HepG2 (cell line): ENCODE measurements around the gene TMEM198. TPM values are rescaled to one million over a fixed set of nuclear protein-coding genes. Genes with fewer than 3 reads are reported as not detected.

ENCODE experiments used
- ADNP ChIP-seq: sonication (generic); formaldehyde crosslinking; IDR thresholded peaks from 2 replicates; pipeline ENCODE4 v1.4.0; 2020; ENCODE audit warnings: missing genetic modification reagents
- ATM ChIP-seq: fragments of 450-650 bp; IDR thresholded peaks from 2 replicates; pipeline ENCODE4 v1.7.1; 2017; ENCODE audit warnings: mild to moderate bottlenecking, borderline replicate concordance
- CCDC6 ChIP-seq: sonication (generic); formaldehyde crosslinking; IDR thresholded peaks from 2 replicates; pipeline ENCODE4 v1.8.1; 2022; ENCODE audit warnings: mild to moderate bottlenecking, missing genetic modification reagents, moderate library complexity
- CENPX ChIP-seq: sonication (generic); formaldehyde crosslinking; IDR thresholded peaks from 2 replicates; pipeline ENCODE4 v1.9.0; 2021; ENCODE audit warnings: mild to moderate bottlenecking, missing genetic modification reagents, moderate library complexity
- JUN ChIP-seq: sonication (generic); formaldehyde crosslinking; IDR thresholded peaks from 2 replicates; pipeline ENCODE4 v1.4.0; 2020; ENCODE audit warnings: mild to moderate bottlenecking, missing genetic modification reagents
- KDM2A ChIP-seq: sonication (generic); formaldehyde crosslinking; IDR thresholded peaks from 2 replicates; pipeline ENCODE4 v1.4.0; 2020; ENCODE audit warnings: low read depth, missing genetic modification reagents, borderline replicate concordance
- KLF13 ChIP-seq: sonication (generic); formaldehyde crosslinking; IDR thresholded peaks from 2 replicates; pipeline ENCODE4 v1.4.0; 2020; ENCODE audit warnings: mild to moderate bottlenecking, missing genetic modification reagents
- KLF6 ChIP-seq: IDR thresholded peaks from 2 replicates; pipeline ENCODE4 v1.8.0; 2016; ENCODE audit warnings: missing biosample characterization, missing genetic modification reagents
- NFE2L1 ChIP-seq: sonication (generic); formaldehyde crosslinking; IDR thresholded peaks from 2 replicates; pipeline ENCODE4 v1.4.0; 2020; ENCODE audit warnings: missing genetic modification reagents, mild to moderate bottlenecking, borderline replicate concordance
- PHF21A ChIP-seq: sonication (generic); formaldehyde crosslinking; IDR thresholded peaks from 2 replicates; pipeline ENCODE4 v1.5.0; 2020; ENCODE audit warnings: mild to moderate bottlenecking, missing genetic modification reagents
- PHF8 ChIP-seq: sonication (generic); formaldehyde crosslinking; IDR thresholded peaks from 2 replicates; pipeline ENCODE4 v1.5.0; 2020; ENCODE audit warnings: missing genetic modification reagents
- RELA ChIP-seq: sonication (generic); formaldehyde crosslinking; IDR thresholded peaks from 2 replicates; pipeline ENCODE4 v1.4.0; 2020; ENCODE audit warnings: missing genetic modification reagents
- SALL1 ChIP-seq: sonication (generic); formaldehyde crosslinking; IDR thresholded peaks from 2 replicates; pipeline ENCODE4 v1.8.0; 2022; ENCODE audit warnings: mild to moderate bottlenecking, missing genetic modification reagents
- SOX13 ChIP-seq, 3 experiments: fragments of 450-650 bp in 1 of 3; sonication (generic) in 1 of 3; formaldehyde crosslinking in 1 of 3; IDR thresholded peaks in 2 of 3; conservative IDR thresholded peaks in 1 of 3; 2 replicates each; pipeline versions ENCODE4 v1.5.0 to v1.6.1; 2016 to 2020; ENCODE audit warnings: antibody characterized with exemption in 1 of 3, mild to moderate bottlenecking in 1 of 3, missing compliant biosample characterization in 1 of 3, missing genetic modification reagents in 1 of 3, moderate library complexity in 1 of 3
- TAF1 ChIP-seq: sonication (generic); formaldehyde crosslinking; IDR thresholded peaks from 2 replicates; pipeline ENCODE4 v1.4.0; 2020; ENCODE audit warnings: missing genetic modification reagents
- THAP11 ChIP-seq: IDR thresholded peaks from 2 replicates; pipeline ENCODE4 v1.6.1; 2016; ENCODE audit warnings: missing biosample characterization, missing genetic modification reagents
- ZNF547 ChIP-seq: sonication (generic); formaldehyde crosslinking; IDR thresholded peaks from 2 replicates; pipeline ENCODE4 v1.5.1; 2020; ENCODE audit warnings: mild to moderate bottlenecking, missing genetic modification reagents
- ZNF644 ChIP-seq: IDR thresholded peaks from 2 replicates; pipeline ENCODE4 v1.6.1; 2016; ENCODE audit warnings: low read depth
- polyA plus RNA-seq, 8 experiments: library from polyadenylated mRNA; depleted of rRNA in 3 of 8; stranded (reverse) in 7 of 8; unstranded in 1 of 8; fragments of >200 nt; fragmentation: Illumina TruSeq in 4 of 8; extraction: Trizol in 4 of 8; gene quantifications; 2 replicates each; pipeline versions ENCODE4 v1.2.1 to v1.2.3, GENCODE V29; 2011 to 2016; ENCODE audit warnings: low read depth in 4 of 8, missing spikeins in 1 of 8, mixed read lengths in 1 of 8; ENCODE audit not compliant: insufficient read depth in 1 of 8
- total RNA-seq, 5 experiments: library from RNA; depleted of rRNA; stranded (reverse); fragments of >200 nt; fragmentation: Illumina TruSeq; extraction: Trizol; gene quantifications; 2 replicates each; pipeline ENCODE4 v1.2.3, GENCODE V29; 2016; ENCODE audit warnings: low read depth in 1 of 5
- TF ChIP-seq, protein P1 (sequence below): sonication (generic); formaldehyde crosslinking; IDR thresholded peaks from 2 replicates; pipeline ENCODE4 v1.4.0; 2020; ENCODE audit warnings: low read depth, missing genetic modification reagents
- TF ChIP-seq, protein P2 (sequence below): sonication (generic); formaldehyde crosslinking; IDR thresholded peaks from 2 replicates; pipeline ENCODE4 v1.4.0; 2020; ENCODE audit warnings: missing genetic modification reagents
- TF ChIP-seq, protein P3 (sequence below): sonication (generic); formaldehyde crosslinking; IDR thresholded peaks from 2 replicates; pipeline ENCODE4 v1.4.0; 2020; ENCODE audit warnings: missing genetic modification reagents, borderline replicate concordance

The TMEM198 gene
- total and polyA plus RNA-seq, 2 of the 13 experiments (the other 11 are each of a cell fraction or from before 2014, with no cell fraction given) = 17.3 to 23.5 TPM

DNA sequence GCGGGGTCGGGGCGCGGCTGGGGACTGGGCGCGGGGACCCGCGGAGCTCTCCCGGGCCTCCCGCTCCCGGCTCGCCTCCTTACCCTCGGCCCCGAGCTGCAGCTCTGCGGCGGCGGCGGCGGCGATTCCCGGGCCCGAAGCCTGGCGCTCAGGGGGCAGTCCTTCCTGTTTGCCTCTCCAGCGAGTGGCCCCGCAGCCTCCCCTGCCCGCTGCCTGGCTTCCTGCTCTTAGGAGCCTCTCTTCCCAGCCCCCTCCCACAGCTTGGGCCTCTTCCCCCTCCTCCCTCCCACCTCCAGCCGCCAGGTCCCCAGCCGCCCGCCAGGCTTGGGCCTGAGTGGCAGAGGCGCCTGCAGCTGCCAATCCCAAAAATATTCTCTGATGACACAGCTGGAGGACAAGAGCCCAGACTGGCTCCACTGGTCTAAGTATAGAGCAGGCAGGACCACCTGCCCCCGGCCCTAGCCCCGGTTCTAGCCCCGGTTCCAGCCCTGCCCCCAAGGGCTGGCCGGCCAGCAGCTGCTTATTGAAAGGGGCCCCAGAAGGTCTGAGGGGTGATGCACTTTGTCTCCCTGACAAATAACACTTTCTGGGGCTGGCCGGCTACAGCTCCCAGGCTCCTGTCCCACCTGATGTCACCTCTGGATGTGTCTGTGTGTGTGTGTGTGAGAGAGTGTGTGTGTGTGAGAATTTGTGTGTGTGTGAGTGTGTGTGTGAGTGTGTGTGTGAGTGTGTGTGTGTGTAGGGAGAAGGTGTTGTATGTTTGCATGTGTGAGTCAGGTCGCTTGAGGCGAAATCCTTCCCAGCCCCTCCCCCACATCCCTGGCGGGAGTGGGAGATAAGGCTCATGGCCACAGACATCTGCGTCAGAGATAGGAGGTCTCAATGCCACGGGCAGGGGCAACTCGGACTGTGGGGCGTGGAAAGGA is 27.7 kb downstream of the TMEM198 start, which contains the start of gene OBSL1 (continued):
- TF ChIP-seq, protein P1, sequence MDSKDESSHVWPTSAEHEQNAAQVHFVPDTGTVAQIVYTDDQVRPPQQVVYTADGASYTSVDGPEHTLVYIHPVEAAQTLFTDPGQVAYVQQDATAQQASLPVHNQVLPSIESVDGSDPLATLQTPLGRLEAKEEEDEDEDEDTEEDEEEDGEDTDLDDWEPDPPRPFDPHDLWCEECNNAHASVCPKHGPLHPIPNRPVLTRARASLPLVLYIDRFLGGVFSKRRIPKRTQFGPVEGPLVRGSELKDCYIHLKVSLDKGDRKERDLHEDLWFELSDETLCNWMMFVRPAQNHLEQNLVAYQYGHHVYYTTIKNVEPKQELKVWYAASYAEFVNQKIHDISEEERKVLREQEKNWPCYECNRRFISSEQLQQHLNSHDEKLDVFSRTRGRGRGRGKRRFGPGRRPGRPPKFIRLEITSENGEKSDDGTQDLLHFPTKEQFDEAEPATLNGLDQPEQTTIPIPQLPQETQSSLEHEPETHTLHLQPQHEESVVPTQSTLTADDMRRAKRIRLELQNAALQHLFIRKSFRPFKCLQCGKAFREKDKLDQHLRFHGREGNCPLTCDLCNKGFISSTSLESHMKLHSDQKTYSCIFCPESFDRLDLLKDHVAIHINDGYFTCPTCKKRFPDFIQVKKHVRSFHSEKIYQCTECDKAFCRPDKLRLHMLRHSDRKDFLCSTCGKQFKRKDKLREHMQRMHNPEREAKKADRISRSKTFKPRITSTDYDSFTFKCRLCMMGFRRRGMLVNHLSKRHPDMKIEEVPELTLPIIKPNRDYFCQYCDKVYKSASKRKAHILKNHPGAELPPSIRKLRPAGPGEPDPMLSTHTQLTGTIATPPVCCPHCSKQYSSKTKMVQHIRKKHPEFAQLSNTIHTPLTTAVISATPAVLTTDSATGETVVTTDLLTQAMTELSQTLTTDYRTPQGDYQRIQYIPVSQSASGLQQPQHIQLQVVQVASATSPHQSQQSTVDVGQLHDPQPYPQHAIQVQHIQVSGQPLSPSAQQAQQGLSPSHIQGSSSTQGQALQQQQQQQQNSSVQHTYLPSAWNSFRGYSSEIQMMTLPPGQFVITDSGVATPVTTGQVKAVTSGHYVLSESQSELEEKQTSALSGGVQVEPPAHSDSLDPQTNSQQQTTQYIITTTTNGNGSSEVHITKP = no peak; the same call in 1 of the 2 replicates
- TF ChIP-seq ZNF644 = no peak
- TF ChIP-seq JUN = no peak; the same call in 1 of the 2 replicates
- TF ChIP-seq SOX13 (IDR thresholded peaks at IDR 0.05) = peak; percentile 50; the same call in 1 of the 2 replicates
- 0 out of 4 replicates have a peak, but pooled peaks of 1 of the 2 experiments have one; percentile 13 for TF ChIP-seq SOX13 (CRISPR knock-in tag; conservative IDR thresholded peaks at IDR 0.05 in 1 of 2, IDR thresholded peaks at IDR 0.05 in 1 of 2)
- peak; percentile 38; the same call in 1 of the 2 replicates for TF ChIP-seq KLF6 (CRISPR knock-in tag)
- peak; percentile 72 for TF ChIP-seq PHF8 (CRISPR knock-in tag)
- peak; percentile 73 for TF ChIP-seq TAF1 (CRISPR knock-in tag)
- peak; percentile 72 for TF ChIP-seq ZNF547 (CRISPR knock-in tag)
- peak; percentile 99 for TF ChIP-seq PHF21A
- TF ChIP-seq KDM2A (CRISPR knock-in tag) = peak; percentile 72
- TF ChIP-seq, protein P2, sequence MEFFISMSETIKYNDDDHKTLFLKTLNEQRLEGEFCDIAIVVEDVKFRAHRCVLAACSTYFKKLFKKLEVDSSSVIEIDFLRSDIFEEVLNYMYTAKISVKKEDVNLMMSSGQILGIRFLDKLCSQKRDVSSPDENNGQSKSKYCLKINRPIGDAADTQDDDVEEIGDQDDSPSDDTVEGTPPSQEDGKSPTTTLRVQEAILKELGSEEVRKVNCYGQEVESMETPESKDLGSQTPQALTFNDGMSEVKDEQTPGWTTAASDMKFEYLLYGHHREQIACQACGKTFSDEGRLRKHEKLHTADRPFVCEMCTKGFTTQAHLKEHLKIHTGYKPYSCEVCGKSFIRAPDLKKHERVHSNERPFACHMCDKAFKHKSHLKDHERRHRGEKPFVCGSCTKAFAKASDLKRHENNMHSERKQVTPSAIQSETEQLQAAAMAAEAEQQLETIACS (CRISPR knock-in tag) = no peak
- TF ChIP-seq, protein P3, sequence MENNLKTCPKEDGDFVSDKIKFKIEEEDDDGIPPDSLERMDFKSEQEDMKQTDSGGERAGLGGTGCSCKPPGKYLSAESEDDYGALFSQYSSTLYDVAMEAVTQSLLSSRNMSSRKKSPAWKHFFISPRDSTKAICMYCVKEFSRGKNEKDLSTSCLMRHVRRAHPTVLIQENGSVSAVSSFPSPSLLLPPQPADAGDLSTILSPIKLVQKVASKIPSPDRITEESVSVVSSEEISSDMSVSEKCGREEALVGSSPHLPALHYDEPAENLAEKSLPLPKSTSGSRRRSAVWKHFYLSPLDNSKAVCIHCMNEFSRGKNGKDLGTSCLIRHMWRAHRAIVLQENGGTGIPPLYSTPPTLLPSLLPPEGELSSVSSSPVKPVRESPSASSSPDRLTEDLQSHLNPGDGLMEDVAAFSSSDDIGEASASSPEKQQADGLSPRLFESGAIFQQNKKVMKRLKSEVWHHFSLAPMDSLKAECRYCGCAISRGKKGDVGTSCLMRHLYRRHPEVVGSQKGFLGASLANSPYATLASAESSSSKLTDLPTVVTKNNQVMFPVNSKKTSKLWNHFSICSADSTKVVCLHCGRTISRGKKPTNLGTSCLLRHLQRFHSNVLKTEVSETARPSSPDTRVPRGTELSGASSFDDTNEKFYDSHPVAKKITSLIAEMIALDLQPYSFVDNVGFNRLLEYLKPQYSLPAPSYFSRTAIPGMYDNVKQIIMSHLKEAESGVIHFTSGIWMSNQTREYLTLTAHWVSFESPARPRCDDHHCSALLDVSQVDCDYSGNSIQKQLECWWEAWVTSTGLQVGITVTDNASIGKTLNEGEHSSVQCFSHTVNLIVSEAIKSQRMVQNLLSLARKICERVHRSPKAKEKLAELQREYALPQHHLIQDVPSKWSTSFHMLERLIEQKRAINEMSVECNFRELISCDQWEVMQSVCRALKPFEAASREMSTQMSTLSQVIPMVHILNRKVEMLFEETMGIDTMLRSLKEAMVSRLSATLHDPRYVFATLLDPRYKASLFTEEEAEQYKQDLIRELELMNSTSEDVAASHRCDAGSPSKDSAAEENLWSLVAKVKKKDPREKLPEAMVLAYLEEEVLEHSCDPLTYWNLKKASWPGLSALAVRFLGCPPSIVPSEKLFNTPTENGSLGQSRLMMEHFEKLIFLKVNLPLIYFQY (CRISPR knock-in tag) = no peak
- TF ChIP-seq CCDC6 (CRISPR knock-in tag) = peak; percentile 57; the same call in 1 of the 2 replicates
- no peak for TF ChIP-seq ATM
- no peak for TF ChIP-seq KLF13 (CRISPR knock-in tag)
- peak; percentile 85 for TF ChIP-seq SALL1
- no peak for TF ChIP-seq CENPX (CRISPR knock-in tag)
- TF ChIP-seq NFE2L1 (CRISPR knock-in tag) = no peak
- no peak for TF ChIP-seq RELA (CRISPR knock-in tag)
- TF ChIP-seq THAP11 (CRISPR knock-in tag) = peak; percentile 62
- TF ChIP-seq ADNP (CRISPR knock-in tag) = no peak
